HFFc6 (cell line): ENCODE measurements around the gene DUSP22. TPM values are rescaled to one million over a fixed set of nuclear protein-coding genes. Genes with fewer than 3 reads are reported as not detected.

ENCODE experiments used
- DNase-seq: peaks from one replicate; pipeline ENCODE4 v3.0.0-alpha.2; 2018
- H3K27ac Mint-ChIP-seq: 2 replicates; pipeline ENCODE4 v1.8.0; 2020; ENCODE audit warnings: mild to moderate bottlenecking, mixed read lengths
- H3K27me3 Mint-ChIP-seq: 2 replicates; pipeline ENCODE4 v1.8.0; 2021; ENCODE audit warnings: mild to moderate bottlenecking, moderate library complexity, mixed read lengths; ENCODE audit not compliant: insufficient read depth
- H3K36me3 Mint-ChIP-seq: 2 replicates; pipeline ENCODE4 v1.8.0; 2021; ENCODE audit warnings: low read depth, mixed read lengths
- H3K4me1 Mint-ChIP-seq: 2 replicates; pipeline ENCODE4 v1.8.0; 2020; ENCODE audit warnings: low read depth, mixed read lengths
- H3K4me3 Mint-ChIP-seq: 2 replicates; pipeline ENCODE4 v1.8.0; 2020; ENCODE audit warnings: mild to moderate bottlenecking, moderate library complexity, mixed read lengths
- H3K9me3 Mint-ChIP-seq: 2 replicates; pipeline ENCODE4 v1.8.0; 2020; ENCODE audit warnings: mild to moderate bottlenecking, mixed read lengths
- CTCF ChIP-seq: fragments of 200-600 bp; sonication (generic); IDR thresholded peaks from 2 replicates; pipeline ENCODE4 v1.5.0; 2021; ENCODE audit warnings: antibody characterized with exemption, mild to moderate bottlenecking
- total RNA-seq, 6 experiments: library from RNA; stranded (reverse); fragmentation: NEBNext Ultra II Directional; extraction: Animal tissue kit (Norgen Biotek cat#: 25700); gene quantifications; 2 replicates in 1 of 6; 3 replicates in 5 of 6; pipeline ENCODE4 v1.2.3, GENCODE V29; 2021

Gene DUSP22
- total RNA-seq, 6 experiments from 2014 or later = 6.8 to 11.9 (median 9.2) TPM

GRCh38 chr6:351011-351866 lies 59.0 kb downstream of the DUSP22 start:
- no peaks in the 10 kb centered on the region for H3K4me1 Mint-ChIP-seq
- H3K27ac Mint-ChIP-seq = no peak overlapping the region
- peaks cover 3% of the 10 kb centered on the region for H3K27me3 Mint-ChIP-seq
- H3K4me3 Mint-ChIP-seq = no peak overlapping the region
- peaks cover 9% of the 10 kb centered on the region; the same call in 1 of the 2 replicates for H3K9me3 Mint-ChIP-seq
- no peak for DNase-seq
- H3K36me3 Mint-ChIP-seq = no peaks in the 10 kb centered on the region
- TF ChIP-seq CTCF = no peak

GRCh38 chr6:351867-352289 lies 59.6 kb downstream of the DUSP22 start:
- no peaks in the 10 kb centered on the region for H3K4me1 Mint-ChIP-seq
- H3K36me3 Mint-ChIP-seq = no peaks in the 10 kb centered on the region
- peaks cover 9% of the 10 kb centered on the region; the same call in 1 of the 2 replicates for H3K9me3 Mint-ChIP-seq
- H3K27me3 Mint-ChIP-seq = peaks cover 3% of the 10 kb centered on the region
- no peak for DNase-seq
- H3K4me3 Mint-ChIP-seq = no peak overlapping the region
- no peak overlapping the region for H3K27ac Mint-ChIP-seq
- TF ChIP-seq CTCF = no peak

GRCh38 chr6:352474-352873 lies 60.2 kb downstream of the DUSP22 start:
- H3K27me3 Mint-ChIP-seq = peaks cover 3% of the 10 kb centered on the region
- H3K4me3 Mint-ChIP-seq = no peak overlapping the region
- no peaks in the 10 kb centered on the region for H3K4me1 Mint-ChIP-seq
- H3K9me3 Mint-ChIP-seq = peaks cover 9% of the 10 kb centered on the region; the same call in 1 of the 2 replicates
- no peak for DNase-seq
- no peak overlapping the region for H3K27ac Mint-ChIP-seq
- no peak for TF ChIP-seq CTCF
- no peaks in the 10 kb centered on the region for H3K36me3 Mint-ChIP-seq

- H3K4me3 Mint-ChIP-seq = no peak overlapping the region
Measured at GRCh38 chr6:352896-353470, 60.7 kb downstream of the DUSP22 start.

More at GRCh38 chr6:352896-353470, 60.7 kb downstream of the DUSP22 start:
- peaks cover 9% of the 10 kb centered on the region; the same call in 1 of the 2 replicates for H3K9me3 Mint-ChIP-seq
- TF ChIP-seq CTCF = no peak
- no peak overlapping the region for H3K27ac Mint-ChIP-seq
- H3K27me3 Mint-ChIP-seq = peaks cover 5% of the 10 kb centered on the region
- DNase-seq = no peak
- H3K36me3 Mint-ChIP-seq = no peaks in the 10 kb centered on the region
- no peaks in the 10 kb centered on the region for H3K4me1 Mint-ChIP-seq
